ENCODE measurements around the gene RLN3. TPM values are rescaled to one million over a fixed set of nuclear protein-coding genes. Genes with fewer than 3 reads are reported as not detected.
A peak's percentile ranks its signal among the peaks of the same experiment; 100 is the strongest.

Gene RLN3
- total RNA-seq, 1 donor from 2014 or later, result not detected

DNA sequence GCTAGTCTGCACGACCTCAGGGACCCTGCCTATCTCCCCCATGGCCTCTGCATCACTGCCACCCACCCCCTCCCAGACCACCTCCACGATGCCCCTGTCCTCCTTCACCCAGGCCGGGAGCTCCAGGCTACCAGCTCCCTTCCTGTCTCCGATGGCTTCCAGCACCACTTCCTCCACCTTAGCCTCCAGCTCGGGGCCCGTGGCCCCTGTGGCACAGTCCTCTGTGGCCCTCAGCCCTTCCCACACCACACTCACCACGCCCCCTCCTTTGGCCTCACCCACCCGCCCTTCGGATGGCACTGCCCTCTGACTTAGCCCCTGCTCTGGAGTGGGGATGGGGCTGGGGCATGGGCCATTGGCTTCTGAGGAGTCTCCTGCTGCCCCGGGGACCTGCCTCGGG lies 26.8 kb downstream of the RLN3 start:
- no peak for DNase-seq

DNA sequence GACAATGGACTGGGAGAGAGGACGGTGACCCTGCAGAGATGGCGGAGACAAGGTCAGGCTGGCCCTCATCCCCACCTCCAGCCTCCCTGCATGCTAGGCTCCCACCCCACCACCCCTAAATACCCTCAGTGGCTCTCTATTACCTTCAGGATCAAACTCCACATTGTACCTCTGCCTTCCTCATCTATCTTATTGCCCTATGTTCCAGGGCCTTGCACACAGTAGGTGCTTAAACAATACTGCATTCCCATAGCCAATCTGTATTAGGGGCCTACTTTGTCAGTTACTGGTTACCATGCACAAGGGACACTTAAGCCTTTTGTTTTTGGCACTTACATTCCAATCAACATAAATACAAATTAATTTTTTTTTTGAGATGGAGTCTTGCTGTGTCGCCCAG lies 27.4 kb downstream of the RLN3 start:
- DNase-seq, result no peak

GRCh38 chr19:14056069-14056666 lies 28.2 kb downstream of the RLN3 start:
- DNase-seq, result no peak

- no peak for DNase-seq
Measured at GRCh38 chr19:14056741-14057356, 28.9 kb downstream of the RLN3 start.

DNA sequence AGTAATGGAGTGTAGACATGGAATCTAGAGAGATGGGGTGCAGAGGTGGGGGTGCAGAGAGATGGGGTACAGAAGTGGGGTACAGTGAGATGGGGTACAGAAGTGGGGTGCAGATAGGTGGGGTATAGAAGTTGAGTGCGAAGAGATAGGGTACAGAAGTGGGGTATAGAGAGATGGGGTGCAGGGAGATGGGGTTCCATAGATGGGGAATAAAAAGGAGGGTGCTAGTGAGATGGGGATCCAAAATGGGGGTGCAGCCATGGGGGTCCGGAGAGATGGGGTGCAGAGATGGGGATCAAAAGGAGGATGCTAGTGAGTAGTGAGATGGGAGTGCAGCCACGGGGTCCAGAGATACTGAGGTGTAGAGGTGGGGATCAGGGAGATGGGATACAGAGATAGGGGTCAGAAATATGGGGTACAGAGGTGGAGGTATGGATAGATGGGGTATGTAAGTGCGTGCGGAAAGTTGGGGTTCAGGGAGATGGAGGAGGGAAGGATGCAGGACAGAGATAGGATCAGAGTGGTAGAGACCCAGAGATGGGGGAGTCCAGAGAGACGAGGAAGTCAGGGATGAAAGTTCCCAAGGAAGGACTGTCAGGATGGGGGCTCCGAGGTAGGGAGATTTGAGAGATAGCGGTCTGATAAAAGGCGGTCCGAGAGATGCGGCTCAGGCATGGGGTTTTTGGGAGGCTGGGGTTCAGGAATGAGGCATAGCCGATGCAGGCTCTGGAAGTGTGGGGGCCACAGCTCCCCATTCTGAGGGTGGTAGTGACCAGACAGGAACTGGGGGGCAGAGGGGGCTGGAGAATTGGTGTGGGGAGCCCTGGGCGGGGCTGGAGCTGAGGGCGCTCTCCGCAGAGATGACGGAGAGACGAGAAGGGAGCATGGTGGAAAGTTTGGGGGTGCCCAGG lies 30.5 kb downstream of the RLN3 start:
- DNase-seq, result no peak

DNA sequence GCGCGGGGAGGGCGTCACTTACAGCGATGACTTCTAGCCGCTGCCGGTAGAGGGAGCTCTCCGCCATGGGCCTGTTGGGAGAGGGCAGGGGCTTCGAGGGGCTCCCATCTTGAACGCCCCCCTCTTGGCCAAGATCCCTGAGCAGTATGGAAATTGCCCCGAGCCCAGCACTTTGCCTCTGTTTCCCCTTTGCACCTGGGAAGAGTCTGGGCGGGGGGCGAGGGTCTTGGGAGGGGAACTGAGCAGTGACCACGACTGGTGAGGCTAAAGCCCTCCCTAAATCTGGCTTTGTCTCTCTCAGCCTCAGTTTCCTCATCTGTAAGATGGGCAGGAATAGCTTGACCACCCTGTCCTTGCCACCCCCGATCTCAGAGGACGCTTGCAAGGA lies 31.1 kb downstream of the RLN3 start:
- DNase-seq, result no peak

GRCh38 chr19:14059652-14060155 lies 31.8 kb downstream of the RLN3 start:
- DNase-seq, result no peak

- DNase-seq, result no peak
Measured at GRCh38 chr19:14061081-14061749, 33.3 kb downstream of the RLN3 start.

DNA sequence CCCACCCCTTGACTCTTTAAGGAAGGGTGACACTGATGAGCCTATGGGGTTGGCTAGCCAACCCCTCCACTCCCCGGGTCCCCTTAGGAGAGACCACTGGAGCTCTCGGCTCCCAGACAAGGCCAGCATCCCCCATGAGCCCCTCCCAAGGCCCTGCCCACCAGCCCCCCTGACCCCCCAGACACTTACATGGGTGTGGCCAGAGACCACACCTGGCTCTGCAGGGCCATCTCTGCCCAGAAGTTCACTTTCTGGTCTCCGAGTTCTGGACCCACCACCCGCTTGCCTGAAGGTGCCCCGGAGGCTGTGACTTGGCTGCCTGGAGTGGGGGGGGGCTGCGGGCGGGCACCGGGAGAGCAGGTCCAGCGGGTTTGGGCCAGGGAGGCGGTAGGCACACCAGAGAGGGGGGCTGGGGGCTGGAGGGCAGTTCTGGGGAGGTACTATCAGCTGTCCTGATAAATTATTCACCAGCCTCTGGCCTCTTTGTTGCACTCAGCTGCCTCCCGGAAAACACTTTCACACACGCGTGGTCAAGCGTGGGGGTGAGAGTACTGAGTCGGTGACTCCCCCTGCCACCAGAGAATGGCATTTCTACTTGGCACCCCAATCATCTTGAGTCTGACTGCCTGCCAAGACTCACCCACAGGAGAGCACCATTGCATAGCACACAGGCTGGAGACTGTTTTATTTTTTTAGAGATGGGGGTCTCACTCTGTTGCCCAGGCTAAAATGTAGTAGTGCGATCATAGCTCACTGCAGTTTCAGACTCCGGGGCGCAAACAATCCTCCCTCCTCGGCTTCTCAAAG lies 34.0 kb downstream of the RLN3 start, which contains the start of gene PALM3:
PALM3 (minus strand) TSS at position 326 of the 807 bp plus-strand sequence; CDS start at position 230, 96 bp downstream.
- DNase-seq, result no peak

- no peak for DNase-seq
Measured at GRCh38 chr19:14062558-14062855, 34.6 kb downstream of the RLN3 start.

DNA sequence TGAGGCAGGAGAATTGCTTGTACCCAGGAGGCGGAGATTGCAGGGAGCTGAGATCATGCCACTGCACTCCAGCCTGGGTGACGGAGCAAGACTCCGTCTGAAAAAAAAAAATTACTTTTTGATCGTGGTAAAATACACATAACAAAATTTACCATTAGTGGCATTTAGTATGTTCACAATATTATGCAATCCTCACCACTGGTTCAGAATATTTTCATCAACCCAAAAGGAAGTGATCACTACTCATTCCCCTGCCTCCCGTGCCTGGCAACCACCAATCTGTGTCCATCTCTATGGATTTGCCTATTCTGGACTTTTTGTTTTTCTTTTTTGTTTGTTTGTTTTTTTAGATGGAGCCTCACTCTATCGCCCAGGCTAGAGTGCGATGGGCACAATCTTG lies 35.2 kb downstream of the RLN3 start:
- no peak for DNase-seq

DNA sequence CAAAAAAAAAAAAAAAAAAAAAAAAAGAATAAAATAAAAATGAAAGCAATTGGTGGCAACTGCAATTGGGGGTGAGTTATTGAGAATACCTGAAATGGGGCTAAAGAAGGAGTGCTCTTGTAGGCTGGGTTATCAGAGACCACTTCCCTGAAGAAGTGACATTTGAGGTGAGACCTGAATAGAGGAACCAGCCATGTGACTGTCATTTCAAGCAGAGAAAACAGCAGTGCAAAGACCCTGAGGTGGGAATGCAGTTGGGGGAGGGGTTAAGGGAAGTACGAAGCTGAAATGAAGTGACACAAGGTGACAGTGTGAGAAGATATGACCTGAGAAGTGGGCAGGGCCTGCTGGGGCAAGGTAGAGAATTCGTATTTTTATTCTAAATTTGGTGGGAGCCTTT lies 38.2 kb downstream of the RLN3 start:
- no peak for DNase-seq

DNA sequence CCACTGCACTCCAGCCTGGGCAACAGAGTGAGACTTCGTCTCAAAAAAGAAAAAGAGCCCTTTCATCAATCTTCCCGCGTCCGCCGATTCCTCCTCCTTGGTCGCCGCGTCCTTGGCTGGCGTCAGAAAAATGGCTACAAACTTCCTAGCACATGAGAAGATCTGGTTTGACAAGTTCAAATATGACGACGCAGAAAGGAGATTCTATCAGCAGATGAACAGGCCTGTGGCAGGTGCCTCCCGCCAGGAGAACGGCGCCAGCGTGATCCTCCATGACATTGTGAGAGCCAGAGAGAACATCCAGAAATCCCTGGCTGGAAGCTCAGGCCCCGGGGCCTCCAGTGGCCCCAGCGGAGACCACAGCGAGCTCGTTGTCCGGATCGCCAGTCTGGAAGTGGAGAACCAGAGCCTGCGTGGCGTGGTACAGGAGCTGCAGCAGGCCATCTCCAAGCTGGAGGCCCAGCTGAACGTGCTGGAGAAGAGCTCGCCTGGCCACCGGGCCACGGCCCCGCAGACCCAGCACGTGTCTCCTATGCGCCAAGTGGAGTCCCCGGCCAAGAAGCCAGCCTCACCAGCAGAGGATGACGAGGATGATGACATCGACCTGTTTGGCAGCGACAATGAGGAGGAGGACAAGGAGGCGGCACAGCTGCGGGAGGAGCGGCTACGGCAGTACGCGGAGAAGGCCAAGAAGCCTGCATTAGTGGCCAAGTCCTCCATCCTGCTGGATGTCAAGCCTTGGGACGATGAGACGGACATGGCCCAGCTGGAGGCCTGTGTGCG lies 42.5 kb downstream of the RLN3 start:
- DNase-seq, result no peak

- no peak for DNase-seq
Measured at GRCh38 chr19:14072535-14073260, 44.8 kb downstream of the RLN3 start, which contains the start of gene MISP3. Gene MISP3 (plus strand): TSS chr19:14072786. CDS start chr19:14073310, 524 bp downstream.

DNA sequence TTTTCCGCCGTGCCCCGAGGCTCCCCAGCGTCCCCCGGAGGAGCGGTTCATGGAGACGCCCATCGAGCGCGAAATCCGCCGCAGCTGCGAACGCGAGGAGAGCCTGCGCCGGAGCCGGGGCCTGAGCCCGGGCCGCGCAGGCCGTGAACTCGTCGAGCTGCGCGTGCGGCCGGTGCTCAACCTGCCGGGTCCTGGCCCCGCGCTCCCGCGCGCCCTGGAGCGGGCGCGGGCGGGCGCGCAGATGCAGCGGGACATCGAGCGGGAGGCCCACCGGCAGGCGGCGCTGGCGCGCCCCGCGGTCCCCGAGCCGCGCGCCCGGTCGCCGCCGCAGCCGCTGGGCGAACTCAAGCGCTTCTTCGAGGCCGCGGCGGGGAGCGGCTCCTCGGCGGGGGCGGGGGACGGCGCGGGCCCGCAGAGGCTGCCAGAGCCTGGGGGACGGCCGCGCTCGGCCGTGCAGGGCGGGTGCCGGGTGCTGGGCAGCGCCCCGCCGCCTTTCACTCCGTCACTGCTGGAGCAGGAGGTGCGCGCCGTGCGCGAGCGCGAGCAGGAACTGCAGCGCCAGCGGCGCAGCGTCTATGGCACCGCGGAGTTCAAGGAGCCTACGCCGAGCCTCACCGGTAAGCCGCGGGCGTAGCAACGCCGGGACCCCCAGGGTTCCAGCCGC lies 45.4 kb downstream of the RLN3 start:
- DNase-seq, result peak; percentile 60

DNA sequence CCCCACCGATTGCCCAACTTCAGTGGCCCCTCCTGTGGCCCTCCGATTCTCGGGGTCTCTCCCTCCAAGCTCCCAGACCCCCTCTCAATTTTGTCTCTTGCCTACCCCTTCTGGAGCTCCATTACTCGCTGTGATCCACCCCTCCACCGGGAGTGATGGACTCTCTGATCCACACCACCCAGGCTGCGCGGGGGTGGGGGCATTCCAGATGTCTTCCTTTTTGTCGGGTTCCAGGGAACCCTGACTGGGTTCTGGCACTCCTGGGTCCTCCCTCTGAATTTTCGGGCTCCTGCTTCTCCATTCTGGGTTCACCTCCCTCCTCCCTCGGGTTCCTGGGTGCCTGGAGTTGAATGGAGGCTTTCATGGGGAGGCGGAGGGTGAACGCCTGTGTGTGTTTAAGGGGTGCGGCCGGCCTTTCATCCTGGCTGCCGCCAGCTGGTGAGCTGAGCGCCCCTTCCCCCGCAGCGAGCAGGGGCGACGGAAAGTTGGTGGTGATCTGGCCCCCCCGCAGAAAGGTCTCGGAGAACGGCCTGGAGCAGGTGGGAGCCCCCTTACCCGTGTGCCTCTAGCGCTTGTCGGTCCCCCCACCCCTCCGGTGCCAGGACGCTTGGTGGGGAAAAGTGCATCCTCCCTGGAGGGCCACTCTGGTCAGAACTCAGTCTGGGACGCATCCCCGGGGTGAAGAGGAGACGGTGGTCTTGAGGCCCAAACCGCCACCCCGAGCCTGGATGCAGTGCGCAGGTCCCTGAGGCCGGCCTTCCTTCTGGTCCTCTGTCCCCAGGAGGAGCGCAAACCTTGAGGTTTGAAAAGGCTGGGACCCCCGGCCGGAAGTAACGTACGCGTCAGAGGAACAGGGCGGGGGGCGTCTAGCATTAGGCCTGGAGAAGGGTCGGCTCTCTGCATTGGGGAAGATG lies 46.2 kb downstream of the RLN3 start:
- no peak for DNase-seq

DNA sequence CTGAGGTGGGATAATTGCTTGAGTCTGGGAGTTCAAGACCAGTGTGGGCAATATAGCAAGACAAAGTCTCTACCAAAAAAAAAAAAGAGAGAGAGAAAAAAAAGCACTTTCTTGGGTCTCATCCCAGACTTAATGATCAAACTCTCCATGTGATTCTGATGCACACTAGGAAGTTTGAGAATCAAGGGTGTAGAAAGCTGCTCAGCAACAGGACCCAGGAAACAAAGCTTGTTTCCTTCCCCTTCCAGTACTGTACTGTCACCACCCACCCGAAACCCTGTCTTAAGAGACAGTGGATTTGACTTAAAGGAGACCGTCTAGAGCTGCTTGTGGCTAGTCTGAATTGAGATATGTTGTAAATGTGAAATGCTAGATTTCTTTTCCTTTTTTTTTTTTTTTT lies 50.5 kb downstream of the RLN3 start:
- no peak for DNase-seq
